Endothelial cell of umbilical vein (primary cell): Measurements from ENCODE around the gene AKT1.

Source experiments
- CTCF ChIP-seq, 2 donors: IDR thresholded peaks; 1 replicate in 1 of 2; 2 replicates in 1 of 2; pipeline ENCODE4 v1.5.1; 2011; ENCODE audit warnings: low read length in 2 of 2, mild to moderate bottlenecking in 2 of 2, moderate library complexity in 2 of 2, control low read depth in 1 of 2, inconsistent platforms in 1 of 2, low read depth in 1 of 2; ENCODE audit not compliant: insufficient read depth in 1 of 2; ENCODE audit errors: extremely low read depth in 1 of 2
- EZH2 ChIP-seq: IDR thresholded peaks from 2 replicates; pipeline ENCODE4 v1.6.1; 2012; ENCODE audit warnings: borderline replicate concordance, low read depth, mild to moderate bottlenecking, moderate library complexity, low read length, inconsistent platforms; ENCODE audit not compliant: severe bottlenecking
- MYC ChIP-seq: IDR thresholded peaks from one replicate; pipeline ENCODE4 v1.6.1; 2011; ENCODE audit warnings: mild to moderate bottlenecking, low read depth, low read length
- POLR2A ChIP-seq: IDR thresholded peaks from 2 replicates; pipeline ENCODE4 v1.6.1; 2012; ENCODE audit warnings: low read depth, mild to moderate bottlenecking, control low read depth, low read length

GRCh38 chr14:104724407-104724980, 71.1 kb downstream of the AKT1 start:
- TF ChIP-seq POLR2A (no peak), EZH2 (no peak), MYC (no peak), CTCF (IDR thresholded peaks at IDR 0.05; ENCODE audit: extremely low read depth in 1 of 2, insufficient read depth in 1 of 2, low read depth in 1 of 2, low read length in 2 of 2) (no peak)
